ENCODE data around the gene TRAFD1. TPM values are rescaled to one million over a fixed set of nuclear protein-coding genes. Genes with fewer than 3 reads are reported as not detected.

Gene TRAFD1
- total and polyA plus RNA-seq, 2 of the 8 experiments (the other 6 are each of a cell fraction or from before 2014, with no cell fraction given) = 18.1 to 33.1 TPM

- TF ChIP-seq BRCA1 (IDR thresholded peaks at IDR 0.05; ENCODE audit: low read depth, low read length) (no peak), FOSL1 (IDR thresholded peaks at IDR 0.05; ENCODE audit: insufficient read depth, low read depth, low read length) (no peak), SRF (IDR thresholded peaks at IDR 0.05; ENCODE audit: low read depth, low read length) (no peak), RAD21 (IDR thresholded peaks at IDR 0.05 in 1 of 2, conservative IDR thresholded peaks at IDR 0.05 in 1 of 2; ENCODE audit: low read depth in 2 of 2, low read length in 2 of 2) (no peak), TEAD4 (IDR thresholded peaks at IDR 0.05; ENCODE audit: low read depth, low read length) (no peak), YY1 (IDR thresholded peaks at IDR 0.05; ENCODE audit: low read depth, low read length) (peak; percentile 82; the same call in 1 of the 2 replicates), EZH2 (IDR thresholded peaks at IDR 0.05; ENCODE audit: low read depth, low read length, severe bottlenecking) (no peak), KDM5A (IDR thresholded peaks at IDR 0.05; ENCODE audit: low read length) (no peak), CBX8 (IDR thresholded peaks at IDR 0.05; ENCODE audit: borderline replicate concordance, low read depth, low read length) (no peak), POLR2AphosphoS5 (IDR thresholded peaks at IDR 0.05; ENCODE audit: low read depth, low read length) (peak; percentile 77), BACH1 (IDR thresholded peaks at IDR 0.05; ENCODE audit: low read length) (peak; percentile 99), EP300 (IDR thresholded peaks at IDR 0.05; ENCODE audit: borderline replicate concordance in 1 of 2, low read depth in 2 of 2, low read length in 2 of 2) (no peak), TCF12 (IDR thresholded peaks at IDR 0.05; ENCODE audit: low read depth, low read length) (no peak), EGR1 (IDR thresholded peaks at IDR 0.05; ENCODE audit: borderline replicate concordance, low read depth, low read length) (no peak), NRF1 (IDR thresholded peaks at IDR 0.05; ENCODE audit: low read depth, low read length) (peak; percentile 93), KDM1A (IDR thresholded peaks at IDR 0.05; ENCODE audit: borderline replicate concordance, low read length) (no peak), CHD2 (IDR thresholded peaks at IDR 0.05; ENCODE audit: low read length) (peak; percentile 85)
Observed at GRCh38 chr12:112108202-112109079, 16.9 kb upstream of the TRAFD1 start, which contains the start of gene NAA25 (continued).

Data from H1 (cell line).